KOPT-K1 (cell line): ENCODE results near the gene ZNF771.

ENCODE experiments used
- H3K27ac ChIP-seq: fragments of 200-600 bp; sonication (generic); 2 replicates; pipeline ENCODE4 v1.5.1; 2016; ENCODE audit warnings: antibody characterized with exemption, mild to moderate bottlenecking, low read depth, low read length; ENCODE audit not compliant: poor library complexity, severe bottlenecking
- H3K36me3 ChIP-seq: fragments of 200-600 bp; sonication (generic); 2 replicates; pipeline ENCODE4 v1.5.1; 2017; ENCODE audit warnings: antibody characterized with exemption, mild to moderate bottlenecking, low read length, moderate library complexity; ENCODE audit not compliant: insufficient read depth
- H3K9me3 ChIP-seq: fragments of 200-600 bp; sonication (generic); 2 replicates; pipeline ENCODE4 v1.5.1; 2017; ENCODE audit warnings: antibody characterized with exemption, low read length, mild to moderate bottlenecking; ENCODE audit not compliant: insufficient read depth, poor library complexity, severe bottlenecking

The ZNF771 gene

GRCh38 chr16:30429678-30430427 is 22.4 kb downstream of the ZNF771 start, which contains the start of gene DCTPP1:
DCTPP1 (minus strand) TSS chr16:30430030; CDS start chr16:30429980, 50 bp downstream.
- Histone ChIP-seq H3K36me3 (peaks cover 40% of the 10 kb centered on the region), H3K27ac (peak within 1 kb of the TSS; percentile 81), H3K9me3 (no peaks in the 10 kb centered on the region)

- Histone ChIP-seq H3K9me3 (no peaks in the 10 kb centered on the region), H3K27ac (peak overlapping the region; percentile 81)
These were observed 23.1 kb downstream of the ZNF771 start for GRCh38 chr16:30430428-30430970.

DNA sequence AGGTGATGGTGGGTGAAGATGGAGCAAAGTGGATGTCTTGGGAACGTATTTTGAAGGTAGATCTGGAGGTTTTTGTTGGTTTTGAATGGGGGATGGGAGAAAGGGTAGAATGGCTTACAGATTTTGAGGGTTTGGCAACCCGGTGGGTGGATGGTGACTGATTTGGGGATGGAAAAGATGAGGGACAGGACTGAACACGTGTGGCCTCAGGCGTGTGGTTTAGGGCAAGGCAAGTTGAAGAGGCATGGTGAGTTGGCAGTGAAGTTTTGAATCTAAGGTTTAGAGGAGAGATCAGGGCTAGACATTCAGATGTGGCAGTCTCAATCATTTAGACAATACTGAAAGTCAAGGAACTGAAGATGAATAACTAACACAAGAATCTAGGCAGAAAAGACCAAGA is 27.4 kb downstream of the ZNF771 start:
- Histone ChIP-seq H3K9me3 (no peaks in the 10 kb centered on the region), H3K36me3 (no peaks in the 10 kb centered on the region), H3K27ac (no peak overlapping the region)

More at GRCh38 chr16:30430428-30430970, 23.1 kb downstream of the ZNF771 start:
- peaks cover 33% of the 10 kb centered on the region for H3K36me3 ChIP-seq

DNA sequence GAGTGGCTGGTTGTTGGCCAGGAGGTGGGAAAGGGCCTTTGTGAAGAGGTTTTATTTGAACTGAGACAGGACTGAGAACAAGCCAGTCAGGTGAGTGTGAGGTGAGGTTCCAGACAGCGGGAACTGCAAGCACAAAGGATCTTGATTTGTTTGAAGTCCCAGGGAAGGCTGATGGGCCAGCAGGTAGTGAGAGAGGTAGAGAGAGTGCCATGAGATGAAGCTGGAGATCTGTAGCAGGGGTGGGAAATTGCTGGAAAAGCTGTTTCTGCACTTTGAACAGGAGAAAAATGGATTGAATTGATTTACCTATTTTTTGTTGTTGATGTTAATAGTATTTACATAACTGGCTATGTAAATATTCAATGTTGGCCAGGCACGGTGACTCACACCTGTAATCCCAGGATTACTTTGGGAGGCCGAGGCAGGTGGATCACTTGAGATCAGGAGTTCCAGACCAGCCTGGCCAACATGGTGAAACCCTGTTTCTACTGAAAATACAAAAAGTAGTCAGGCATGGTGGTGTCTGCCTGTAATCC is 30.2 kb downstream of the ZNF771 start:
- Histone ChIP-seq H3K36me3 (no peaks in the 10 kb centered on the region), H3K27ac (no peak overlapping the region), H3K9me3 (no peaks in the 10 kb centered on the region)

DNA sequence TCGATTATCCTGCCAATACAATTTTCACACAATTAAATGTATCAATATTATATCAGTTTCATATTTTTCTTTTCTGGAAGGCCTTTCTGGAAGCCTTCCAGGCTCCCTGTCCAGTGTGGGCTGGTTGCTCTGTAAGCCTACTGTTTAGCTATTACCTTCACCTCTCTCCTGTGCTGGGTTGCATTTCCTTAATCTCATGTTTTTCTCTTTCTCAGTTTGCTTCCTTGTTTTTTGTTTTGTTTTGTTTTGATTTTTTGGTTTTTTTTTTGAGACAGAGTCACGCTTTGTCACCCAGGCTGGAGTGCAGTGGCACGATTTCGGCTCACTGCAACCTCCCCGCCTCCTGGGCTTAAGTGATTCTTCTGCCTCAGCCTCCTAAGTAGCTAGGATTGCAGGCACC is 31.4 kb downstream of the ZNF771 start:
- Histone ChIP-seq H3K36me3 (peaks cover 12% of the 10 kb centered on the region), H3K27ac (no peak overlapping the region), H3K9me3 (no peaks in the 10 kb centered on the region)

DNA sequence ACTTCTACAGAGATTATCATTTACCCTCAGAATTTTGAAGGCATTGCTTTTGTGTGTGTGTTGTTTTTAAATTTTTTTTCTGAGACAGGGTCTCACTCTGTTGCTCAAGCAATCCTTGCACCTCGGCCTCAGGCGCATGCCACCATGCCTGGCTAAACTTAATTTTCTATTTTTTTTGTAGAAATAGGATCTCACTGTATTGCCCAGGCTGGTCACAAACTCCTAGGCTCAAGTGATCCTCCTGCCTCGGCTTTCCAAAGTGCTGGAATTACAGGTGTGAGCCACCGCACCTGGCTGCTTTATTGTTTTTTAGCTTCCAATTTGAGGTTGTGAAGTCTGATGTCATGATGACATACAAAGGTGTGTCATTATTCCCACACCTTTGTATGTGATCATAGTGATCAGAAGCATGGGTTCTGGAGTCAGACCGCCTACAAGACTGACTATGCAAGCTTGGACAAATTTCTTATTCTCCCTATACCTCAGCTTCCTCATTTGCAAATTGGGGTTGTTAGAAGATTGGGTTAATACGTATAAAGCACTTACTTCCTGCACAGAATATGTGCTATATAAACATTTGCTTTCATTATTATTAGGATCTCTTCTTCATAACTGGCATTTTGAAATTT is 32.4 kb downstream of the ZNF771 start:
- Histone ChIP-seq H3K36me3 (peaks cover 22% of the 10 kb centered on the region), H3K27ac (no peak overlapping the region), H3K9me3 (no peaks in the 10 kb centered on the region)

DNA sequence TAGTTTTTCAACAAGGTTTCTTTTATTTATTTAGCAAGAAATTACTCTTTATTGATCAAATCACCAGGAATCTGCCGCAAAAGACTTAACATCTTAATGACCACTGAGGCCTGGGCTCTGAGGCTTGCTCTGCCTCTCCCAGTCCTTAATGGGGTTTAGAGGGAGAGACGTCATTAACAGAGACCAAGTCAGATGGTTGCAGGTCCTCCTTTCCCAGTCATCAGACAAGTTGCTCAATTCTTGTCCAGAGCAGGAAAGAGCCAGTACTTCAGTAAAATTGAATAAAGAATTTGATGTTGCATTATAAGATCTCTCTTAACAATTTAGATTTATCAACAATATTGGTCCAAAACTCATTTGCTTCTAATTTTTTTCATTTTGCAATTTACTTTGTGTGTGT is 36.2 kb downstream of the ZNF771 start:
- H3K27ac ChIP-seq, result no peak overlapping the region
- H3K36me3 ChIP-seq, result peaks cover 23% of the 10 kb centered on the region
- H3K9me3 ChIP-seq, result no peaks in the 10 kb centered on the region

- peaks cover 23% of the 10 kb centered on the region for H3K36me3 ChIP-seq
- peak overlapping the region; percentile 80 for H3K27ac ChIP-seq
- no peaks in the 10 kb centered on the region for H3K9me3 ChIP-seq
These were observed 37.1 kb downstream of the ZNF771 start for GRCh38 chr16:30444231-30445148.

- Histone ChIP-seq H3K27ac (peak overlapping the region; percentile 80), H3K36me3 (peaks cover 23% of the 10 kb centered on the region)
These were observed 37.7 kb downstream of the ZNF771 start for GRCh38 chr16:30445149-30445407.

DNA sequence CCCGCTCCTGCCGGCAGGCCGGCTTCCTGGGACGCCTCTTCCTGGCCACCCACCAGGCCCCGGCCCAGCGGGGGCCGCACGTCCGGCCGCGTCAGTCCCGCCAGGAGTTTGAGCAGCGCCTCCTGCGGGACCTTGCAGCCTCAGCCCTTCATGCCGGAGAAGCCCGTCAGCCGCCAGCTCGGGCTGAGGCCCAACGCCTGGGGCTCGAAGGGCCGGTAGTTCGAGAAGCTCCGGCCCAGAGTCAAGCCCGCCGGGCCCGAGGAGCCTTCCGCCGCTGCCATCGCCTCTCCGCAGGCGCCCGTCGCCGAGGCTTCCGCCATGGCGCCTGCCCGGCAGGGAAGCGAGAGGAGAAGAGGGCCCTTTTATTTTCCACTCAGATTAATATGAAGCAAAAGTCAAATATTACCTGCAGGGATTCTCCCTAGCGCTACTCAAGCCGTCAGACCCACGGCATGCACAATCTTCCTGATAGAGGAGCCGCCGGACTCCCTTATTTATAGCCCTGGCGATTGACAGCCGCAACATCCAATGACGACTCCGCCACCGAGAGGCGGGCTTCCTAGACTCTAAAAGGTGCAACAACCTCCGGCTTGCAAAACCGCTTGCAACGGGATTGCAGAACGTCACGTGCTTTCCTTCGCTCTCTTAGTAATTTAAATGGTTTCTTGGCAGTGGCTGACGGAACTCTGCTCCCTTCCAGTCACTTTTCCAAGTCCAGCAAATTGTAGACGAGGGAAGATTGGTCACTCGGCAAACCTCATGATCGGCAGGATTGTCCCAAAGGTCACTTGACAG is 38.2 kb downstream of the ZNF771 start, which contains the start of gene SEPHS2:
TSS of gene SEPHS2 (minus strand) at position 467 of the 795 bp plus-strand sequence. CDS start at position 320, 147 bp downstream.
- peak within 1 kb of the TSS; percentile 80 for H3K27ac ChIP-seq
- H3K9me3 ChIP-seq, result no peaks in the 10 kb centered on the region
- peaks cover 23% of the 10 kb centered on the region for H3K36me3 ChIP-seq

More at GRCh38 chr16:30445149-30445407, 37.7 kb downstream of the ZNF771 start:
- H3K9me3 ChIP-seq, result no peaks in the 10 kb centered on the region

GRCh38 chr16:30446203-30446595 is 38.8 kb downstream of the ZNF771 start:
- H3K27ac ChIP-seq, result peak overlapping the region; percentile 80
- H3K9me3 ChIP-seq, result no peaks in the 10 kb centered on the region
- peaks cover 23% of the 10 kb centered on the region for H3K36me3 ChIP-seq

GRCh38 chr16:30447512-30448226 is 40.3 kb downstream of the ZNF771 start:
- Histone ChIP-seq H3K9me3 (no peaks in the 10 kb centered on the region), H3K27ac (no peak overlapping the region), H3K36me3 (peaks cover 23% of the 10 kb centered on the region)

GRCh38 chr16:30449116-30449435 is 41.7 kb downstream of the ZNF771 start:
- peaks cover 9% of the 10 kb centered on the region for H3K36me3 ChIP-seq
- no peaks in the 10 kb centered on the region for H3K9me3 ChIP-seq
- H3K27ac ChIP-seq, result no peak overlapping the region
